Measurements from ENCODE around the gene MMP10. TPM values are rescaled to one million over a fixed set of nuclear protein-coding genes. Genes with fewer than 3 reads are reported as not detected.
"Not testable (repeated sequence)": the region's sequence is repeated elsewhere in the genome, so short reads cannot be mapped to it uniquely, and the experiment has no call there.

The MMP10 gene
- total RNA-seq, 2 experiments from 2014 or later = not detected

DNA sequence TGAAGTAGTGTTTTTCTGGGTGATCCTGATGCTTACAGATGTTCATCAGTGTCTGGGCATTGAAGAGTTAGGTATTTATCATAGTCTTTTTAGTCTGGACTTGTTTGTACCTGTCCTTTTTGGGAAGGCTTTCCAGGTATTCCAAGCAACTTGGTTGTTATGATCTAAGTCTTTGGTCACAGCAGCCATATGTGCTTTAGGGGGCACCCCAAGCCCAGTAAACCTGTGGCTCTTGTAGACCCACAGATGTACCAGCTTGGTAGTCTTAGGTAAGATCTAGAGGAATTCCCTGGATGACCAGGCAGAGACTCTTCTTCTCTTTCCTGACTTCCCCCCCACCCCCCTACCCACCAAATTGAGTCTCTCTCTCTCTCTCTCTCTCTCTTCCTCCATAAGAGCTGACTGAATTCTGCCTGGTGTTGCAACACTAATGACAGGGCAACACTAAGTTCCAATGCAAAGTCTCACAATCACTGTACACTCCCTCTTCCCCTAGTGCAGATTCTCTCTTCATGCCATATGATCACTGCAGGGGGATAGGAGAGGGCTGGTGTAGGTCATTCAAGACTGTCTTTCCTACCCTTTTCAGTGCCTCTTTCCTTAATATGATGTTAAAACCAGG is 31.2 kb downstream of the MMP10 start:
- H3K9me2 ChIP-seq (ENCODE audit: insufficient read depth, low read length) = no peaks in the 10 kb centered on the region
- DNase-seq (ENCODE audit: low spot score) = no peak
- BruUV-seq (replicated peaks) = no TSS peak
- H3K79me2 ChIP-seq (ENCODE audit: insufficient read depth, low read depth, low read length) = no peaks in the 10 kb centered on the region
- ChIA-PET CTCF (ENCODE audit: unreplicated experiment) (no interaction called here), POLR2A (interaction anchor here (0.6 kb wide), 1 partner anchor 1749 kb away, joined by 3 read pairs; no protein-coding TSS in a partner anchor)
- H3K9me3 ChIP-seq (ENCODE audit: low read length) = no peaks in the 10 kb centered on the region
- TF ChIP-seq, protein P1, sequence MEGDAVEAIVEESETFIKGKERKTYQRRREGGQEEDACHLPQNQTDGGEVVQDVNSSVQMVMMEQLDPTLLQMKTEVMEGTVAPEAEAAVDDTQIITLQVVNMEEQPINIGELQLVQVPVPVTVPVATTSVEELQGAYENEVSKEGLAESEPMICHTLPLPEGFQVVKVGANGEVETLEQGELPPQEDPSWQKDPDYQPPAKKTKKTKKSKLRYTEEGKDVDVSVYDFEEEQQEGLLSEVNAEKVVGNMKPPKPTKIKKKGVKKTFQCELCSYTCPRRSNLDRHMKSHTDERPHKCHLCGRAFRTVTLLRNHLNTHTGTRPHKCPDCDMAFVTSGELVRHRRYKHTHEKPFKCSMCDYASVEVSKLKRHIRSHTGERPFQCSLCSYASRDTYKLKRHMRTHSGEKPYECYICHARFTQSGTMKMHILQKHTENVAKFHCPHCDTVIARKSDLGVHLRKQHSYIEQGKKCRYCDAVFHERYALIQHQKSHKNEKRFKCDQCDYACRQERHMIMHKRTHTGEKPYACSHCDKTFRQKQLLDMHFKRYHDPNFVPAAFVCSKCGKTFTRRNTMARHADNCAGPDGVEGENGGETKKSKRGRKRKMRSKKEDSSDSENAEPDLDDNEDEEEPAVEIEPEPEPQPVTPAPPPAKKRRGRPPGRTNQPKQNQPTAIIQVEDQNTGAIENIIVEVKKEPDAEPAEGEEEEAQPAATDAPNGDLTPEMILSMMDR (conservative IDR thresholded peaks at IDR 0.05; ENCODE audit: low read length) = no peak
- no peak for TF ChIP-seq EZH2phosphoT487 (IDR thresholded peaks at IDR 0.05; ENCODE audit: borderline replicate concordance, low read depth, low read length)
- intact Hi-C loops (cut with micrococcal nuclease; ENCODE audit: unreplicated experiment) = no loop called here
- H3K4me3 ChIP-seq (ENCODE audit: low read depth, low read length, poor library complexity, severe bottlenecking) = no peak overlapping the region
- no peak overlapping the region for H3K4me2 ChIP-seq (ENCODE audit: low read length)
- no peak overlapping the region for H3K27ac ChIP-seq (ENCODE audit: low read depth, low read length, poor library complexity, severe bottlenecking)
- no peak overlapping the region for H2AFZ ChIP-seq (ENCODE audit: low read length)
- no peaks in the 10 kb centered on the region for H3K4me1 ChIP-seq (ENCODE audit: insufficient read depth, low read length, poor library complexity, severe bottlenecking)
- H3K36me3 ChIP-seq (ENCODE audit: insufficient read depth, low read length) = no peaks in the 10 kb centered on the region
- no peaks in the 10 kb centered on the region for H4K20me1 ChIP-seq (ENCODE audit: insufficient read depth, low read length)

DNA sequence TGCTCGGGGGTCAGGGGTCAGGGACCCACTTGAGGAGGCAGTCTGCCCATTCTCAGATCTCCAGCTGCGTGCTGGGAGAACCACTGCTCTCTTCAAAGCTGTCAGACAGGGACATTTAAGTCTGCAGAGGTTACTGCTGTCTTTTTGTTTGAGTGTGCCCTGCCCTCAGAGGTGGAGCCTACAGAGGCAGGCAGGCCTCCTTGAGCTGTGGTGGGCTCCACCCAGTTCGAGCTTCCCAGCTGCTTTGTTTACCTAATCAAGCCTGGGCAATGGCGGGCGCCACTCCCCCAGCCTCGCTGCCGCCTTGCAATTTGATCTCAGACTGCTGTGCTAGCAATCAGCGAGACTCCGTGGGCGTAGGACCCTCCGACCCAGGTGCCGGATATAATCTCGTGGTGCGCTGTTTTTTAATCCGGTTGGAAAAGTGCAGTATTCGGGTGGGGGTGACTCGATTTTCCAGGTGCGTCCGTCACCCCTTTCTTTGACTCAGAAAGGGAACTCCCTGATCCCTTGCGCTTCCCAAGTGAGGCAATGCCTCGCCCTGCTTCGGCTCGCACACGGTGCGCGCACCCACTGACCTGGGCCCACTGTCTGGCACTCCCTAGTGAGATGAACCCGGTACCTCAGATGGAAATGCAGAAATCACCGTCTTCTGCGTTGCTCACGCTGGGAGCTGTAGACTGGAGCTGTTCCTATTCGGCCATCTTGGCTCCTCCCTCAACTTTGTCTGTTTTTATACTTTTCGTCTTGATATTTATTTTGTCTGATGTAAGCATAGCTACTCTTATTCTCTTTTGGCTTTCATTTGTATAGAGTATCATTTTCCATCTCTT is 33.5 kb downstream of the MMP10 start:
- DNase-seq (ENCODE audit: low spot score); H3K9me3 ChIP-seq (ENCODE audit: low read length); H4K20me1 ChIP-seq (ENCODE audit: insufficient read depth, low read length); H3K4me2 ChIP-seq (ENCODE audit: low read length); intact Hi-C loops (cut with micrococcal nuclease; ENCODE audit: unreplicated experiment); H2AFZ ChIP-seq (ENCODE audit: low read length); H3K36me3 ChIP-seq (ENCODE audit: insufficient read depth, low read length); H3K79me2 ChIP-seq (ENCODE audit: insufficient read depth, low read depth, low read length); H3K4me3 ChIP-seq (ENCODE audit: low read depth, low read length, poor library complexity, severe bottlenecking); BruUV-seq (replicated peaks); POLR2A ChIA-PET; CTCF ChIA-PET (ENCODE audit: unreplicated experiment); H3K4me1 ChIP-seq (ENCODE audit: insufficient read depth, low read length, poor library complexity, severe bottlenecking); H3K27ac ChIP-seq (ENCODE audit: low read depth, low read length, poor library complexity, severe bottlenecking); H3K9me2 ChIP-seq (ENCODE audit: insufficient read depth, low read length): not testable (repeated sequence)

DNA sequence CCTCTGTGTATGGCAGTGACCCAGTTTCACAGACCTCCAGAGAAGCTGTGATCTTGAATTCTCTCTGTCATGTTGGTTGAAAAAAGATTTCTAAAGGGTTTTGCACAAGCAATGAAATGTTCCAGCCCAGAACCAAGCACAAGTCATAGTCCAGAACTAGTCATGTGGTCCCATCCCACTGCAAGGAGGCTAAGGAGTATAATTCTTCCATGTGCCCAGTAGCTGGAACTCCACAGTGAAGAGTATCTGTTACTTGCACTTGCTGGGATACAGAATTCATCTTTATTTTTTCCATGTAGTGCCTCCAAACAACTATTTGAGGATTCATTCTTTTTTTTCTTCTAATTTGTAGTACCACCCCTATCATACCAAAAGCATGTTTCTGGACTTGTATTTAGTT is 45.8 kb downstream of the MMP10 start:
- ChIA-PET POLR2A (no interaction called here), CTCF (ENCODE audit: unreplicated experiment) (no interaction called here)
- BruUV-seq (replicated peaks) = no TSS peak
- no peak for DNase-seq (ENCODE audit: low spot score)
- Histone ChIP-seq H3K4me3 (ENCODE audit: low read depth, low read length, poor library complexity, severe bottlenecking) (no peak overlapping the region), H3K27ac (ENCODE audit: low read depth, low read length, poor library complexity, severe bottlenecking) (no peak overlapping the region), H3K36me3 (ENCODE audit: insufficient read depth, low read length) (no peaks in the 10 kb centered on the region), H4K20me1 (ENCODE audit: insufficient read depth, low read length) (no peaks in the 10 kb centered on the region), H3K9me3 (ENCODE audit: low read length) (no peaks in the 10 kb centered on the region), H3K4me1 (ENCODE audit: insufficient read depth, low read length, poor library complexity, severe bottlenecking) (no peaks in the 10 kb centered on the region), H2AFZ (ENCODE audit: low read length) (no peak overlapping the region), H3K79me2 (ENCODE audit: insufficient read depth, low read depth, low read length) (no peaks in the 10 kb centered on the region), H3K4me2 (ENCODE audit: low read length) (no peak overlapping the region), H3K9me2 (ENCODE audit: insufficient read depth, low read length) (no peaks in the 10 kb centered on the region)
- intact Hi-C loops (cut with micrococcal nuclease; ENCODE audit: unreplicated experiment) = no loop called here
- TF ChIP-seq, protein P1 (conservative IDR thresholded peaks at IDR 0.05; ENCODE audit: low read length) = no peak
- TF ChIP-seq EZH2phosphoT487 (IDR thresholded peaks at IDR 0.05; ENCODE audit: borderline replicate concordance, low read depth, low read length) = no peak

All from OCI-LY7 (cell line).